Measurements from ENCODE around the gene PDE12. TPM values are rescaled to one million over a fixed set of nuclear protein-coding genes. Genes with fewer than 3 reads are reported as not detected.

PDE12 gene
- total and polyA plus RNA-seq, 2 of the 13 experiments (the other 11 are each of a cell fraction or from before 2014, with no cell fraction given), result 9.0 to 17.8 TPM

DNA sequence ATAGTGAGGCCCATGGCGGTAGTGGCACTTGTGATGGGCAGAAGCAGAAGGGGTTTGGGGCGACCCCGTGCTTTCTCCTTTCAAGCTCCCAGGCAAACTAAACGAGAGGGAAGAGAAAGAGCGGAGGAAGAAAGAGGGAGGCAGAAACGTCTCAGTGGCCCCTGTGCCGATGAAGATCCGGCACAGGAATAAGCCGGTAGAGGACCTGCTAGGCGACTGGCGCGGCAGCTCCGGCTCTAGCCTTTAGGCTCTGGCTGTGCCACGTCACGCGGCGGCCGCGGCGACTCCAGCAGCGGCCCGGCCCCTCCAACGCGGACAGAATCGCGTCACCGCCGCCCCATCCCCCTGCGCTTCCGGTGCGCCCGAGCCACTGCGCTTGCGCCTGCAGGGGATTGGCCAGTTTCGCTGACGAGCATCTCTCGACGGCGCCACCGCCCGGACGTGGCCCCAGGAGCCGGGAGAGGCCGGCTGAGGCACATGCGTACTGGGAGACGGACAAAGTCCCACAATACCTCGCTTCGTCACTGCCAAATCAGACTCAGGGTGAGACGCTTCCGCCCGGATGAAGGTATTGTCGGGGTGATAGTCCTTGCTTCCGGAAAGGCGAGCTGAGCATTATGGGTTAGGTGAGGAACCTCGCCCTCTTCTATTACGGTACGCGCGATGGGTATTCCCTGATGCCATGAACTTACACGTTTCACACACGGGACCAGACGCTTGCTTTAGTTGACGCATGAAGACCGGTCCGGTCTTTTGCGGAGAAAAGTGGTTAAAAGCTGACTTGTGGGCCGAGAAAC lies 41.3 kb downstream of the PDE12 start, which contains the start of gene ARF4 (continued):
- peak; percentile 72; the same call in 1 of the 2 replicates for TF ChIP-seq TEAD2 (CRISPR knock-in tag; IDR thresholded peaks at IDR 0.05)
- peak; percentile 62; the same call in 1 of the 2 replicates for TF ChIP-seq MAFF (IDR thresholded peaks at IDR 0.05; ENCODE audit: low read depth, low read length)
- TF ChIP-seq ZNF543 (CRISPR knock-in tag; IDR thresholded peaks at IDR 0.05), result no peak
- TF ChIP-seq ZNF333 (CRISPR knock-in tag; IDR thresholded peaks at IDR 0.05; ENCODE audit: borderline replicate concordance), result no peak
- no peak for TF ChIP-seq ZNF496 (CRISPR knock-in tag; IDR thresholded peaks at IDR 0.05; ENCODE audit: insufficient replicate concordance)
- TF ChIP-seq SIN3B (IDR thresholded peaks at IDR 0.05; ENCODE audit: low read length), result 0 out of 2 replicates have a peak, but pooled peaks have one; percentile 38
- no peak for TF ChIP-seq GTF3A (CRISPR knock-in tag; conservative IDR thresholded peaks at IDR 0.05)
- TF ChIP-seq ERF (CRISPR knock-in tag; IDR thresholded peaks at IDR 0.05), result peak; percentile 91
- TF ChIP-seq DNMT1 (CRISPR knock-in tag; IDR thresholded peaks at IDR 0.05), result 0 out of 2 replicates have a peak, but pooled peaks have one; percentile 7
- TF ChIP-seq, protein P1, sequence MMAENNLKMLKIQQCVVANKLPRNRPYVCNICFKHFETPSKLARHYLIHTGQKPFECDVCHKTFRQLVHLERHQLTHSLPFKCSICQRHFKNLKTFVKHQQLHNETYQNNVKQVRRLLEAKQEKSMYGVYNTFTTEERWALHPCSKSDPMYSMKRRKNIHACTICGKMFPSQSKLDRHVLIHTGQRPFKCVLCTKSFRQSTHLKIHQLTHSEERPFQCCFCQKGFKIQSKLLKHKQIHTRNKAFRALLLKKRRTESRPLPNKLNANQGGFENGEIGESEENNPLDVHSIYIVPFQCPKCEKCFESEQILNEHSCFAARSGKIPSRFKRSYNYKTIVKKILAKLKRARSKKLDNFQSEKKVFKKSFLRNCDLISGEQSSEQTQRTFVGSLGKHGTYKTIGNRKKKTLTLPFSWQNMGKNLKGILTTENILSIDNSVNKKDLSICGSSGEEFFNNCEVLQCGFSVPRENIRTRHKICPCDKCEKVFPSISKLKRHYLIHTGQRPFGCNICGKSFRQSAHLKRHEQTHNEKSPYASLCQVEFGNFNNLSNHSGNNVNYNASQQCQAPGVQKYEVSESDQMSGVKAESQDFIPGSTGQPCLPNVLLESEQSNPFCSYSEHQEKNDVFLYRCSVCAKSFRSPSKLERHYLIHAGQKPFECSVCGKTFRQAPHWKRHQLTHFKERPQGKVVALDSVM (CRISPR knock-in tag; IDR thresholded peaks at IDR 0.05), result peak; percentile 53
- TF ChIP-seq EEA1 (CRISPR knock-in tag; IDR thresholded peaks at IDR 0.05; ENCODE audit: borderline replicate concordance), result 0 out of 2 replicates have a peak, but pooled peaks have one; percentile 76
- peak; percentile 81 for TF ChIP-seq YEATS4 (CRISPR knock-in tag; IDR thresholded peaks at IDR 0.05; ENCODE audit: borderline replicate concordance)
- peak; percentile 34 for TF ChIP-seq IKZF4 (CRISPR knock-in tag; IDR thresholded peaks at IDR 0.05; ENCODE audit: borderline replicate concordance, low read depth, not compliant biosample characterization)
- no peak; the same call in 1 of the 2 replicates for TF ChIP-seq ELK4 (CRISPR knock-in tag; IDR thresholded peaks at IDR 0.05; ENCODE audit: borderline replicate concordance)
- peak; percentile 78; the same call in 1 of the 2 replicates for TF ChIP-seq NR0B2 (CRISPR knock-in tag; IDR thresholded peaks at IDR 0.05)
- TF ChIP-seq ZNF563 (CRISPR knock-in tag; IDR thresholded peaks at IDR 0.05), result no peak
- TF ChIP-seq SIN3A (IDR thresholded peaks at IDR 0.05; ENCODE audit: borderline replicate concordance, low read depth, low read length), result peak; percentile 79; the same call in 1 of the 2 replicates
- no peak for TF ChIP-seq SNRNP70 (IDR thresholded peaks at IDR 0.05; ENCODE audit: low read depth, low read length)
- TF ChIP-seq SATB2 (CRISPR knock-in tag; IDR thresholded peaks at IDR 0.05), result peak; percentile 29; the same call in 1 of the 2 replicates
- TF ChIP-seq, protein P2, sequence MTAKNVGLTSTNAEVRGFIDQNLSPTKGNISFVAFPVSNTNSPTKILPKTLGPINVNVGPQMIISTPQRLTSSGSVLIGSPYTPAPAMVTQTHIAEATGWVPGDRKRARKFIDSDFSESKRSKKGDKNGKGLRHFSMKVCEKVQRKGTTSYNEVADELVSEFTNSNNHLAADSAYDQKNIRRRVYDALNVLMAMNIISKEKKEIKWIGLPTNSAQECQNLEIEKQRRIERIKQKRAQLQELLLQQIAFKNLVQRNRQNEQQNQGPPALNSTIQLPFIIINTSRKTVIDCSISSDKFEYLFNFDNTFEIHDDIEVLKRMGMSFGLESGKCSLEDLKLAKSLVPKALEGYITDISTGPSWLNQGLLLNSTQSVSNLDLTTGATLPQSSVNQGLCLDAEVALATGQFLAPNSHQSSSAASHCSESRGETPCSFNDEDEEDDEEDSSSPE (CRISPR knock-in tag; IDR thresholded peaks at IDR 0.05), result peak; percentile 68
- TF ChIP-seq ZNF260 (CRISPR knock-in tag; IDR thresholded peaks at IDR 0.05; ENCODE audit: borderline replicate concordance, low read depth), result no peak
- no peak for TF ChIP-seq TCF12 (IDR thresholded peaks at IDR 0.05)
- TF ChIP-seq TCF12 (CRISPR knock-in tag; IDR thresholded peaks at IDR 0.05), result 0 out of 2 replicates have a peak, but pooled peaks have one; percentile 68
- no peak for TF ChIP-seq MBD4 (IDR thresholded peaks at IDR 0.05; ENCODE audit: borderline replicate concordance, low read length)
- no peak for TF ChIP-seq MTA3 (CRISPR knock-in tag; IDR thresholded peaks at IDR 0.05)

Data from HepG2 (cell line).